Ovary (tissue), 9 donors: Measurements from ENCODE around the gene SLC5A5. TPM values are rescaled to one million over a fixed set of nuclear protein-coding genes. Genes with fewer than 3 reads are reported as not detected.

ENCODE experiments used
- DNase-seq, 5 donors: peaks; one replicate each; pipeline ENCODE4 v3.0.0-alpha.2; 2019 to 2020
- H3K27ac ChIP-seq, 2 donors: fragments of 200-600 bp; one replicate each; pipeline versions ENCODE4 v1.5.1 to v1.8.0; 2019 to 2022
- H3K27me3 ChIP-seq: fragments of 200-600 bp; one replicate; pipeline ENCODE4 v1.8.0; 2022
- H3K36me3 ChIP-seq: fragments of 200-600 bp; sonication (generic); one replicate; pipeline ENCODE4 v1.5.1; 2019
- H3K4me1 ChIP-seq: one replicate; pipeline ENCODE4 v1.8.1; 2013; ENCODE audit warnings: mild to moderate bottlenecking, moderate library complexity; ENCODE audit not compliant: insufficient read depth
- H3K4me3 ChIP-seq: fragments of 200-600 bp; sonication (generic); one replicate; pipeline ENCODE4 v1.5.1; 2017
- H3K9me3 ChIP-seq, 2 donors: fragments of 200-600 bp in 1 of 2; sonication (generic) in 1 of 2; one replicate each; pipeline versions ENCODE4 v1.5.1 to v1.8.1; 2013 to 2019; ENCODE audit warnings: mild to moderate bottlenecking in 1 of 2, moderate library complexity in 1 of 2
- EP300 ChIP-seq: sonication (generic); formaldehyde crosslinking; IDR thresholded peaks from one replicate; pipeline ENCODE4 v1.6.1; 2017; ENCODE audit warnings: antibody characterized with exemption
- POLR2A ChIP-seq: fragments of 450-650 bp; IDR thresholded peaks from one replicate; pipeline ENCODE4 v1.6.1; 2017; ENCODE audit warnings: antibody characterized with exemption, mild to moderate bottlenecking, moderate library complexity
- WGBS, 3 donors: extraction: QIAGEN DNeasy Blood & Tissue Kit in 1 of 3; methylation state at CpG; one replicate each; pipeline versions ENCODE4 v1.1.5 to v1.1.7; 2013 to 2017; 5-methylcytosine and 5-hydroxymethylcytosine counted together
- intact Hi-C, 4 donors: fragments of 100-400 bp; cut with DNase I; formaldehyde crosslinking; loops; one replicate each; pipeline versions ENCODE4 v1.11.0 to v1.15.1; 2022 to 2023
- polyA plus RNA-seq, 2 donors: library from polyadenylated mRNA; stranded (reverse); fragments of 200-250 nt in 1 of 2; fragments of 350-450 nt in 1 of 2; fragmentation: Illumina TruSeq in 1 of 2; extraction: RNeasy Lipid Tissue Mini Kit (QIAGEN cat#74804) in 1 of 2; gene quantifications; one replicate each; pipeline ENCODE4 v1.2.3, GENCODE V29; 2013 to 2014
- total RNA-seq, 7 donors: library from RNA; depleted of rRNA in 2 of 7; stranded (reverse); fragments of >200 nt in 2 of 7; fragmentation: NEBNext Ultra II Directional in 3 of 7; extraction: Animal tissue kit (Norgen Biotek cat#: 25700) in 3 of 7; gene quantifications; one replicate each; pipeline versions ENCODE4 v1.1.0 to v1.2.4, GENCODE V29; 2016 to 2023
- TF ChIP-seq, protein P1 (sequence below), 3 donors: fragments of 450-650 bp in 2 of 3; fragments of 200-600 bp in 1 of 3; IDR thresholded peaks; one replicate each; pipeline versions ENCODE4 v1.5.1 to v1.8.0; 2016 to 2022; ENCODE audit warnings: antibody characterized with exemption in 3 of 3, mild to moderate bottlenecking in 1 of 3
- donor health status: DM: no; HTN: no; CAD: no; lungs with moderate emphysema.
- donor health status: DM: no; HTN: no; CAD: no.
- donor health status: Bipolar disorder and iron deficiency.
- donor health status: DM: yes; HTN: yes; CAD: no.
- donor health status: DM: no; HTN: no; CAD: no.
- donor health status: DM: yes; HTN: yes; CAD: no.

SLC5A5 gene
- total and polyA plus RNA-seq, 9 donors: 0.07 TPM; not detected in 8

DNA sequence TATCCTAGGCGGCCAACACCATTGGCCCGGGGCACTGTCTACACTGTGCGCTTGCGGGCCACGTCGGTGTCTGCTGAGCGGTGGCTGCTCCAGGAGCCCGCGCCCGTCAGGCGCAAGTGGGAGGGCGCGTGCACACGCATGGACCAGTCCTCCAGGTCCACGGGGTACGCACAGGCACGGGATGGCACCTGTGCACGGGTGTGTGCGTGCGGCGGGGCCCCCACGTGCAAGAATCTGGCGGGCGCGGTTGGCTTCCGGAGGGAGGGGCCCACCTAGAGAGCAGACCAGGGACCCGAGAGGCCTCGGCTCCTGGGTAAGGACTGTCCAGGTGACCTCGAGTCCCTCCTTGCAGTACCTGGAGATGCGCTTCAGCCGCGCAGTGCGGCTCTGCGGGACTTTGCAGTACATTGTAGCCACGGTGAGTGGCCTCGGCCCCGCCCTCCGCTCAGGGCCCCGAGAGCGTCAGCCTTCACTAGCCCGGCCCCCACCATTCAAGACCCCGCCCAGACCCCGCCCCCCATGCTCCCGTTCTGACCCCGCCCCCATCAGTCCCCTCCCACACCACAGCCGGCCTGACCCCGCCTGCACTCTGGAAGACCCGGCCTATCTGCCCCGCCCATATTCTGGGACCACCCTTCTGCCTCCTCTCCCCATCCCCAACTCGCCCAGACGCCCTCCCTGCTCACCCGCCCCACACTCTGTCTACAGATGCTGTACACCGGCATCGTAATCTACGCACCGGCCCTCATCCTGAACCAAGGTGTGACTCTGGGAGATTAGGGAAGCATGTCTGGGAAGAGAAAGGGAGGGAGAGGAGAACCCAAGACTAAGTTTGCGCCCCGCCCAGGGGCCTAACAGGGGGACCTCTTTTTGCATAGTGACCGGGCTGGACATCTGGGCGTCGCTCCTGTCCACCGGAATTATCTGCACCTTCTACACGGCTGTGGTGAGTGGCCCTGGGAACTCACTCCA, 2.3 kb downstream of the SLC5A5 start:
- H3K4me3 ChIP-seq: no peak overlapping the region
- H3K36me3 ChIP-seq: no peaks in the 10 kb centered on the region
- H3K9me3 ChIP-seq: no peaks in the 10 kb centered on the region
- H3K27me3 ChIP-seq: peaks cover 6% of the 10 kb centered on the region
- 3 to 5% (median 4%) methylated on average over 49 to 63 of the region's 63 CpGs for WGBS, 3 donors
- H3K4me1 ChIP-seq: peaks cover 4% of the 10 kb centered on the region
- TF ChIP-seq POLR2A (no peak), EP300 (no peak)
- TF ChIP-seq, protein P1, sequence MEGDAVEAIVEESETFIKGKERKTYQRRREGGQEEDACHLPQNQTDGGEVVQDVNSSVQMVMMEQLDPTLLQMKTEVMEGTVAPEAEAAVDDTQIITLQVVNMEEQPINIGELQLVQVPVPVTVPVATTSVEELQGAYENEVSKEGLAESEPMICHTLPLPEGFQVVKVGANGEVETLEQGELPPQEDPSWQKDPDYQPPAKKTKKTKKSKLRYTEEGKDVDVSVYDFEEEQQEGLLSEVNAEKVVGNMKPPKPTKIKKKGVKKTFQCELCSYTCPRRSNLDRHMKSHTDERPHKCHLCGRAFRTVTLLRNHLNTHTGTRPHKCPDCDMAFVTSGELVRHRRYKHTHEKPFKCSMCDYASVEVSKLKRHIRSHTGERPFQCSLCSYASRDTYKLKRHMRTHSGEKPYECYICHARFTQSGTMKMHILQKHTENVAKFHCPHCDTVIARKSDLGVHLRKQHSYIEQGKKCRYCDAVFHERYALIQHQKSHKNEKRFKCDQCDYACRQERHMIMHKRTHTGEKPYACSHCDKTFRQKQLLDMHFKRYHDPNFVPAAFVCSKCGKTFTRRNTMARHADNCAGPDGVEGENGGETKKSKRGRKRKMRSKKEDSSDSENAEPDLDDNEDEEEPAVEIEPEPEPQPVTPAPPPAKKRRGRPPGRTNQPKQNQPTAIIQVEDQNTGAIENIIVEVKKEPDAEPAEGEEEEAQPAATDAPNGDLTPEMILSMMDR (IDR thresholded peaks at IDR 0.05): no peak
- intact Hi-C loops: loop anchor here in 1 of 4 donors (5.0 kb wide), 2 partner anchors 38 to 123 kb away; no protein-coding TSS in a partner anchor
- H3K27ac ChIP-seq: no peak overlapping the region
- no peak for DNase-seq

DNA sequence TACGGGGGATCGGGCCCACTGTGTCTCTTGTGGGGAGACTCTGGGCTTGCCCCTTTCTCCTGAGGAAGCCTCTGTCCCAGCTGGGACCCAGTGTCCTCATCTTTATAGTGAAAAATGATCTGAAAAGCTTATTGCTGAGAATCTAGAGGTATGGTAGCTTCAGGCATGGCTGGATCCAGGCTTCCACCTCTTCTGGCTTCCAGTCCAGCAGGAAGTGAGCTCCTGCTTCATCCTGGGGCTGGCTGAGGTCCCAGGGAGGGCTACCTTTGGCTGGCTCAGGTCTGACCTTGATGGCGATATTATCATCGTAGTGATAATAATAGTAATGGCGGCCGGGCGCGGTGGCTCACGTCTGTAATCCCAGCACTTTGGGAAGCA, 3.0 kb downstream of the SLC5A5 start:
- H3K9me3 ChIP-seq: no peaks in the 10 kb centered on the region
- WGBS, 3 donors: 68 to 76% (median 74%) methylated on average over 9 of the region's 9 CpGs
- no peak overlapping the region for H3K4me3 ChIP-seq
- no peak overlapping the region for H3K27ac ChIP-seq
- H3K27me3 ChIP-seq: peaks cover 6% of the 10 kb centered on the region
- no peak for TF ChIP-seq POLR2A
- TF ChIP-seq, protein P1 (IDR thresholded peaks at IDR 0.05): no peak
- TF ChIP-seq EP300: no peak
- peaks cover 4% of the 10 kb centered on the region for H3K4me1 ChIP-seq
- no peaks in the 10 kb centered on the region for H3K36me3 ChIP-seq
- intact Hi-C loops: loop anchor here in 1 of 4 donors (5.0 kb wide), 2 partner anchors 38 to 123 kb away; no protein-coding TSS in a partner anchor
- DNase-seq: no peak

DNA sequence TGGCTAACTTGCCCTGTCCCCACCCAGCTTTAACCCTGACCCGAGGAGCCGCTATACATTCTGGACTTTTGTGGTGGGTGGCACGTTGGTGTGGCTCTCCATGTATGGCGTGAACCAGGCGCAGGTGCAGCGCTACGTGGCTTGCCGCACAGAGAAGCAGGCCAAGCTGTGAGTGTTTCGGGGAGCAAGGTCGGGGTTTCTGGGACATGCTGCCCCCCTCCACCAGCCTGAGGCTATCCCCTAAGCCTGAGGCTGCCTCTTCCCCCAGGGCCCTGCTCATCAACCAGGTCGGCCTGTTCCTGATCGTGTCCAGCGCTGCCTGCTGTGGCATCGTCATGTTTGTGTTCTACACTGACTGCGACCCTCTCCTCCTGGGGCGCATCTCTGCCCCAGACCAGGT, 6.0 kb downstream of the SLC5A5 start:
- intact Hi-C loops: no loop called here
- Histone ChIP-seq H3K4me3 (no peak overlapping the region), H3K4me1 (peaks cover 4% of the 10 kb centered on the region), H3K9me3 (no peaks in the 10 kb centered on the region), H3K27ac (no peak overlapping the region), H3K27me3 (peaks cover 3% of the 10 kb centered on the region), H3K36me3 (no peaks in the 10 kb centered on the region)
- TF ChIP-seq POLR2A (no peak), EP300 (no peak)
- TF ChIP-seq, protein P1 (IDR thresholded peaks at IDR 0.05): no peak
- no peak for DNase-seq
- WGBS, 3 donors: 87% methylated on average over 6 to 16 of the region's 16 CpGs

DNA sequence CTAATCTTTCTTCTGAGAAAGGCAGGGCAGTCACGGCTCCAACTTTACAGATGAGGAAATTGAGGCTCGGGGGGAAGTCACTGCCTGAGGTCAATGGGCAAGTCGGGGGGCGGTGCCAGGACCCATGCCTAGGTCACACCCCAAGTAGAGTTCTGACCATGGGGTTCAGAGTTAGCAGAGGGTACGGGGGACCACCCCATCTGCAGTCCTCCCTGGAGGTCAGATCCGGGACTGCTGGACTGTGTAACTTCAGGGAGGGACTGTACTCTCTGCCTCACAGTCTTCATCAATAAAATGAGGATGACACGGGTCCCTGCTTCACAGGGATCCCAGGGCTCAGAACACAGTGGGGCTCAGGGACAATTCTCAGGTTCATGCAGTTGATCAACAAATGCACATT, 7.7 kb downstream of the SLC5A5 start:
- WGBS, 3 donors: 67 to 78% (median 70%) methylated on average over 7 of the region's 7 CpGs
- Histone ChIP-seq H3K27ac (no peak overlapping the region), H3K27me3 (no peaks in the 10 kb centered on the region), H3K9me3 (no peaks in the 10 kb centered on the region), H3K36me3 (no peaks in the 10 kb centered on the region), H3K4me1 (no peaks in the 10 kb centered on the region), H3K4me3 (no peak overlapping the region)
- DNase-seq: no peak
- intact Hi-C loops: no loop called here
- no peak for TF ChIP-seq POLR2A
- TF ChIP-seq, protein P1 (IDR thresholded peaks at IDR 0.05): no peak
- TF ChIP-seq EP300: no peak
